NCI-H510A treated with DMSO at 0.1 percent for 48 hours (cell line): ENCODE results near the gene NSUN4.
"Not testable (repeated sequence)": the region's sequence is repeated elsewhere in the genome, so short reads cannot be mapped to it uniquely, and the experiment has no call there.

Experiments
- DNase-seq: peaks from one replicate; lab custom pipeline; 2025; lab: John Stamatoyannopoulos, UW

Gene NSUN4

DNA sequence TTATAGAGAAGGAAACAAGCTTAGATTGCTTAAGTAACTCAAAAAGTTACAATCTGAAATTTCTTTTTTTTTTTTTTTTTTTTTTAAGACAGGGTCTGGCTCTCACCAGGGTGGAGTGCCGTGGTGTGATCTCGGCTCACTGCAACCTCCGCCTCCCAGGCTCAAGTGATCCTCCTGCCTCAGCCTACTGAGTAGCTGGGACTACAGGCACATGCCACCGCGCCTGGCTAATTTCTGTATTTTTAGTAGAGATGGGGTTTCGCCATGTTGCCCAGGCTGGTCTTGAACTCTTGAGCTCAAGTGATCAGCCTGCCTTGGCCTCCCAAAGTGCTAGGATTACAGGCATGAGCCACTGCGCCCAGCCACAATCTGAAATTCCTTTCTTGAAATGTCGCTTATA, 27.1 kb downstream of the NSUN4 start:
- DNase-seq = not testable (repeated sequence)

DNA sequence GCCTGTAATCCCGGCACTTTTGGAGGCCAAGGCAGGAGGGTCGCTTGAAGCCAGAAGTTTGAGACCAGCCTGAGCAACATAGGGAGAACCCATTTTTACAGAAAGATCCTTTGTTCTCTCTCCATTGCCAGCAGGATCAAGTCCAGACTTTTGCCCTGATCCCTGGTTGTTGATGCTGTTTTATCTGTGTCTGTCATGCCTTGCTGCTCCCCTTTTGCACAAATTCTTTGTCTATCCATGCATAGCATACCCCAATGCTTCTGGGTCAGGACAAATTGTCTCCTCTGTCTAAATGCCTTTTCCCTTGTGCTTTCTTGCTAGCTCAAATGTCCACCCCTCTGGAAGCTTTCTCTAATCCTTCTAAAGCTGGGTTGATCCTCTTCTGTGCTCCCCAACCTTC, 28.2 kb downstream of the NSUN4 start:
- no peak for DNase-seq

DNA sequence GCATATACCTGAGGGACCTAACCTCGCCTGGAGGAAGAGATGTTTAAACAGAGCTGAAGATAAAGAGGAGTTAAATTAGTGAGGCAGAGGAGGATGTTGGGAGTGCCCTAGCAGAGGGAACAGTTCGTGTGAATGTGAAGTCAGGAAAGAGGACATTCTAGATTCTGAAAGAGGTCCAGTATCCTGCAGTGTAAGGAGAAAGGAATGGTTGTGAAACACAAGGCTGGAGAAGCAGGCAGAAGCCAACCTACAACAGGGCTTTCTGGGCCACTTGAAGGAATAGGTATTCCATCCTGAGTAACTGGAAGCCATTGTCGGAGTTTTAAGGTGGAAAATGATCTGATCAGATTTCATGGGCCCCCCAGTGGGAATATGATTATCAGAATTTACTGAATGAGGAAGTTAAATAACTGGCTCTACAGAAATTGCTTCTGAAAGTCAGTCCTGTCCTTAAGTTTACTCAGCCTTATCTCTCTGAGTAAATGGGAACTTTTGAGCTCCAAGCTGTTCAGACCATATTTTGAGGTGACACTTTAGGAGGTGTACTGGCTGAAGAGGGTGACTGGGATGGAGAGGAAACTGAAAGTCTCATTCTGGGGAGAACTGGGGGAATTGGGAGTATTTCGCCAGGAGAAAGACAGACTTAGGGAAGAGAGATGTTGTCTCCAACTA, 29.1 kb downstream of the NSUN4 start:
- DNase-seq = no peak

DNA sequence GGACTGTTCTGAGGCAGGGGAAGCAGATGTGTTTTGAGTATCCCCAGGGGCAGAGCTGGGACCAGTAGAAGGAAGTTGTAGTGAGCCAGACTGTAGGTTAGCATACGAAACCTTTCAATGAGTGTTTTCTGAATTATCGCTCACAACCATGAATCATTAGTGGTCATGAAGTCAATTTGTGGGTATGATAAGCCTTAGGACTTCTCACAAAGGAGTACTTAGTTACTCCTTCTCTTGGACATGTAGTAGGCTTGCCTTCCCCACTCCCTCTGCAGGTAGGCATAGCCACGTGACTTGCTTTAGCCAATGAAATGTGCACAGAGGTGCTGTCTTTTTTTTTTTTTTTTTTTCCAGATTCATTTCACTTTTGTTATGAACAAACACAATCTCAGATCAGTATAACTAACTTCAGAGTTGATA, 29.6 kb downstream of the NSUN4 start:
- DNase-seq = no peak

DNA sequence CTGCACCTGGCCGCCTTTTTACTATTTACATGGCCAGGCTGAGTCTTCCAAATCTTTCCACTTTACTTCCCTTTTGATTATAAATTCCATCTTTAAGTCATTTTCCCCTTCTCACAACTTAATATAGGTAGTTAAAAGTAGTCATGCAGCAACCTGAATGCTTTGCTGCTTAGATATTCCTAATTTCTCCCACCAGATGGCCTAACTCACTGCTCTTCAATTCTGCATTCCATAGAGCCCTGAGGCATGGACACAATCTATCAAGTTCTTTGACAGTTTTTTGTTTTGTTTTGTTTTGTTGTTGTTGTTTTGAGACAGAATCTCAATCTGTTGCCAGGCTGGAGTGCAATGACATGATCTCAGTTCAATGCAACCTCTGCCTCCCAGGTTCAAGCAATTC, 31.8 kb downstream of the NSUN4 start:
- DNase-seq = no peak

DNA sequence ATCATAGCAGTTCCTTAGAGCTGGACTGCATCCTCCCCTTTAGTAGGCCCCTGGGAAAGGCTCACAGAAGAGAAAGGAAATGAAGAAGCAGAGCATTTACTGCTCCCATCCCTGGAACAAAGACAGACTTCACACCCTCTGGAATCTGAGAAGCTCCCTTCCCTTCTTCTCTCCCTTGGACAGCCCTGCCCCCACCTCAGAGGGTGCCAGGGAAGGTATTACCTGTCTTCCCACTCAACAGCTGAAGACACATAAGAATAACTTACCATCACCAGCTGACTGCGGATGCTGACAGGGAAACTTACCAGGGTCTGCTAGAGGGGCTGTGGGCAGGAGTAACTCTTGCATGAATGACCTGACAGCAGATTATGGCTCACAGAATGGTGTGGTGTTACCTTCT, 39.4 kb downstream of the NSUN4 start:
- no peak for DNase-seq

DNA sequence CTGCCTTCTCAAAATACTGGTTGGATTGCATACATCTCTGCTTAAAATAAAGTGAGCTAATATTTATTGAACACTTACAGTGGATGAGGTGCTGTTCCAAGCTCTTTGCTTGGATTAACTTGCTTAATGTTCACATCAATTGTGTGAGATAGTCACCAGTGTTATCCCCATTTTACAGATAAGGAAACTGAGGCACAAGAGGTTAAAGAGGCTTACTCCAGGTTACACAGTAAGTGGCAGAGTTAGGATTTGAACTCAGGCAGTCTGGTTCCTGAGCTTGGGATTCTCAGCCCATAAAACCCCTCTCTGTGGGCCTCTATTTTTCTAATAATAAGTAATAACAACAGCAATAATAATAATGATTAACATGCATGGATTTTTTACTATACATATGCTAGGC, 39.9 kb downstream of the NSUN4 start:
- DNase-seq = no peak

DNA sequence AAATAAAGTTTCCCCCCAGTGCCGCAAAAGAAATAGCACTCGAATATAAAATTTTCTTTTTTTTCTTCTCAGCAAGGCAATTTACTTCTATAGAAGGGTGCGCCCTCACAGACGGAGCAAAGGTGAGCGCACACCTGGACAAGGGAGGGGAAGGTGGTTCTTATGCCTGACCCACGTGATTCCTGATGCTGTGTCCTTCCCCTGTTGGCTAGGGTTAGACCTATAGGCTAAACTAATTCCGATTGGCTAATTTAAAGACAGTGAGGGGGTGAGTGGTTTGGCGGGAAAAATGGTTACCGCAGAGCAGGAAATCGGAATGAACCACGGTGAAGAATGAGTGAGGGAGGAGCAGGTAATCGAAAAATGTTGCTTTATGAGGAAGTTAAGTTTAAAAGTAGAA, 52.9 kb downstream of the NSUN4 start:
- no peak for DNase-seq

DNA sequence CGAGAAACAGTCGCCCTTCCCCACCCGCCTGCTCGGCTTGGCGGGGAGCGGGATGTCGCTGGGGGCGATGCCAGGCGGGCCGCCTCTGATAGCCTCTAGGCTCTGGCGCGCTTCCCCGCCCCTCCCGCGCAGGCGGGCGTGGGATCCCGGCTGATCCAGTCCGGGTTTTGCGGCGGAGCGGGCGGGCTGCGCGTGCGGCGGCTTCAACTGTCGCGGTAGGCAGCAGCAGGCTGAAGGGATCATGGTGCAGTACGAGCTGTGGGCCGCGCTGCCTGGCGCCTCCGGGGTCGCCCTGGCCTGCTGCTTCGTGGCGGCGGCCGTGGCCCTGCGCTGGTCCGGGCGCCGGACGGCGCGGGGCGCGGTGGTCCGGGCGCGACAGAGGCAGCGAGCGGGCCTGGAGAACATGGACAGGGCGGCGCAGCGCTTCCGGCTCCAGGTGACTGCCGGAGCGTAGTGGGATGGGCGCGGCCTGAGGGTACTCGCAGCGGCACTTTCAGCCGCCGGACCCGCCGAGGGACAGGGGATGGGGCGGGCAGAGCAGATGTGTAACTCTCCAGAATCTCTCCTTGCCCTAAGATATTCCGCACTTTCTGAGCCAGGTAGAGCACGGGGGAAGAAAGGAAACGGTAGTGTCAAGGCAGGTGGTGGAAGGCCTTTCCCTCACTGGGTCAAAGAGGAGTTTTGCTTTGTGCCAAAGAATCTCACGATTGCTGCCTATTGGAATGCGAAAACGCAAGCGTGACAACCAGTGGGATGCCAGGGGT, 53.7 kb downstream of the NSUN4 start, which contains the start of gene FAAH:
Gene FAAH (plus strand): TSS at position 210 of the 764 bp plus-strand sequence. CDS start 32 bp downstream, at position 242.
- peak; percentile 73 for DNase-seq

DNA sequence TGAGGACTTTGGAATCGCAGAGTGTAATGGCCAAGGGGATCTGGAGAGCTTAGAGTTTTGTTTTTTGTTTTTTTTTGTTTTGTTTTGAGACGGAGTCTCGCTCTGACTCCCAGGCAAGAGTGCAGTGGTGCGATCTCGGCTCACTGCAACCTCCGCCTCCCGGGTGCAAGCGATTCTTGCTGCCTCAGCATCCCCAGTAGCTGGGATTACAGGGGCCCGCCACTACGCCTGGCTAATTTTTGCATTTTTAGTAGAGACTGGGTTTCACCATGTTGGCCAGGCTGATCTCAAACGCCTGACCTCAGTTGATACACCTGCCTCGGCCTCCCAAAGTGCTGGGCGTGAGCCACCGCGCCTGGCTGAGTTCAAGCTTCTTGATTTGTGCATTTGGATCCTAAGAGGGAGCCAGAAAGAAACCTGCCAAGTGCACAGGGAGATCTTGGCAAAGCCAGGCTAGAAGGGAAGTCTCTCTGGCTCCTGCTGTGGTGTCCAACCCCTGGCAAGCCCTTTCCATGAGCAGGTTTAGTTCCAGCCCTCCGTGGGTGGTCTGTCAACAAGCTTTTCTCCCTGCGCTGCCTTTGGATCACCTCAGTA, 54.4 kb downstream of the NSUN4 start:
- DNase-seq = no peak

DNA sequence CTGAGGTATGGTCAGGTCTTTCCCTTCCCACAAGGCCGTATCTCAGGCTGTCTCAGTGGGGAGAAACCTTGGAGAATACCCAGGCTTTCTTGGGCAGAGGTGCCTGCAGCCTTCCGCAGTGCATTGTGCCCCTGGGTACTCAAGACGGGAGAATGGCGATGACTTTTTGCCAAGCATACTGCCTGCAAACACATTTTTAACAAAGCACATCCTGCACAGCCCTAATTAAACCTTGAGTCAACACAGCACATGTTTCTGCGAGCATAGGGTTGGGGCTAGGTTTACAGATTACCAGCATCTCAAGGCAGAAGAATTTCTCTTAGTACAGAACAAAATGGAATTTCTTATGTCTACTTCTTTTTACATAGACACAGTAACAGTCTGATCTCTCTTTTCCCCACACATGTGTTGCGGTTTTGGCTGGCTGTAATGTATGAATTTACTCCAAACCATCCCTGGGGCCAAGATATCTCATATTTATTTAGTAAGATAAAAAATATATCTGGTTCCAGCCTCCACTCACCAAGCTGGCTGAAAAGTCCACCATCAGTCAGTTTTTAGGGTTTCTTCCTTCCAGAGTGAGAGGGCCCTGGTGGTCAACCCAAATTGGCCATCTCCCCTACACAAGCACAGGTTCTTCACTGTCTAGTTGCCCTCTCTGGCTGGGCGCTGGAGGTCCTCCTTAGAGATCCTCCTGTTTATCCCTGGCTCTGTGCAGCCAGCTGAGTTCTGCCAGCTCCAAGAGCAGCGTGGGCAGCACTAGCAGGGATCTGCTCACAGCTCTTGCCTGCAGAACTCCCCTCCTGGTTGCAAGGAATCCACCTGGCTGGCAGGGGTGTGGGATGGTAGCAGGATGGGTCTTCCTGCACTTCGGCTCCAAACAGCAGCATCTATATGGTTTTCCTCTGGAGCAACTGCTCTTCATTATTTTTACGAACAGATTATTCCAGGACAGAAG, 56.1 kb downstream of the NSUN4 start:
- DNase-seq = peak; percentile 19

DNA sequence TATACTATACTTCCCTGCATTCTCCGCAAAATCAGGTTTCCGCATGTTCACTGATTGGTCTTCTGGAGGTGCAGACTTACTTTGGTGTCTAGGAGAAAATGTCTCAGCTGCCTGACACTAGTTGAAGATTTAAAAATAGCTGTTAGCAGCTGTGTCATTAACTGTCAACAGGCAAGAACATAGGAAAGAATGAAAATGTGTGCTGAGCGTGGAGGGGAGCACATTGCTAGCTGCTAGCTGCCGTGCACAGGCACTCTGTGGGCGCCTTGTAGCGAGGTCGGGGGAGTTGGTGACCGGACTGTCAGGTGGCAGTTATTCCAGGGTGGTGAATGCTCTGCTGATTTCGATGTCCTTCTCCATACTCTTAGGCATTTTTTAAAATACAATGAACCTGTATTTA, 58.7 kb downstream of the NSUN4 start:
- DNase-seq = peak; percentile 59

DNA sequence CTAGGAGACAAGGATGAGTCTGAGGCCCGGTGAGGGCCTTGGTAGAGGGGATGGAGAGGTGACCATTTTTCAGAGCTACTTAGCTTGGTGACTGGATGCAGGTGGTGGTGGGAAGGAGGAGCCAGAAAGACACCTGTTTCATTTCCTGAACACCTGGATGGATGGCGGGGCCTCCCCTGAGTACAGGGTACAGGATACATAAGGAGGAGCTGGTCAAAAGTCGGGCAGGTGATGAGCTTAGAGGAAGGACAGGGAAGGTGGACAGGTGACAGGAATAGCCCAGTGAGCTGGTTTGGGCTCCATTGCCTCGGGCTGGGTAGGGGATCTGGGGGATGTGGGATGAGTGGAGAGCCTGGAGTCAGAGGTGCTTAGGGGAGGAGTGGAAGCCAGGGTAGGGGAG, 59.8 kb downstream of the NSUN4 start:
- peak; percentile 94 for DNase-seq

DNA sequence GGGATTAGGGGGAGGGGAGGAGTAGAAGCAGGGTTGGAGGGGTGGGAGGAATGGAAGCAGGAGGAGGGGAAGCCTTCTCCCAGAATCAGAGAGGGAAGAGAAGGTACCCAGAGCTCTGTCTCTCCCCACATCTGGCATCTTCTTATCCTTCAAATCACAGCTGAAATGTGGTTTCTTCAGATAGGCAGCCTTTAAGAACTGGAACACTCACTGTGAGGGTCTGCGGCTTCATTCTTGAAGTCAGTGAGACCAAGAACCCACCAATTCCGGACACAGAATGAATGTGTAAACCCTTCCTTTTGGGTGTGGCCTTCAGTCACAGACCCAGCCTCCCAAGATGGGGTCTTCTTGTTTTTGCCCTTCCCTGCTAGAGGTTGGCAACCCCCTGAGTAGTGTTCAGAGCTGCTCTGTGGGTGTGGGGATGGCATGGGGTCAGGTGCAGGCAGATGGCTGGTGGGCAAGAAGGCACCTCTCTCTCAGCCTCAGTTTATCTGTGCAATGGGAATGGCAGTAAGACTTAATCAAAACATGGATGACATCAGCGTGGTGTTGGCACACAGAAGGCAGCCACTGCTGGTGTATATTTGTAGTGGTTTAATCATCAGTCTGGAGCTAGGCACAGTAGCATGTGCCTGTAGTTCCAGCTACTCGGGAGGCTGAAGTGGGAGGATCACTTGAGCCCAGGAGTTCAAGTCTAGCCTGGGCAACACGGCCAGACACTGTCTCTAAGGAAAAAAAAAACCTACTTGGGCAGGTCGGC, 60.7 kb downstream of the NSUN4 start:
- DNase-seq = peak; percentile 31

DNA sequence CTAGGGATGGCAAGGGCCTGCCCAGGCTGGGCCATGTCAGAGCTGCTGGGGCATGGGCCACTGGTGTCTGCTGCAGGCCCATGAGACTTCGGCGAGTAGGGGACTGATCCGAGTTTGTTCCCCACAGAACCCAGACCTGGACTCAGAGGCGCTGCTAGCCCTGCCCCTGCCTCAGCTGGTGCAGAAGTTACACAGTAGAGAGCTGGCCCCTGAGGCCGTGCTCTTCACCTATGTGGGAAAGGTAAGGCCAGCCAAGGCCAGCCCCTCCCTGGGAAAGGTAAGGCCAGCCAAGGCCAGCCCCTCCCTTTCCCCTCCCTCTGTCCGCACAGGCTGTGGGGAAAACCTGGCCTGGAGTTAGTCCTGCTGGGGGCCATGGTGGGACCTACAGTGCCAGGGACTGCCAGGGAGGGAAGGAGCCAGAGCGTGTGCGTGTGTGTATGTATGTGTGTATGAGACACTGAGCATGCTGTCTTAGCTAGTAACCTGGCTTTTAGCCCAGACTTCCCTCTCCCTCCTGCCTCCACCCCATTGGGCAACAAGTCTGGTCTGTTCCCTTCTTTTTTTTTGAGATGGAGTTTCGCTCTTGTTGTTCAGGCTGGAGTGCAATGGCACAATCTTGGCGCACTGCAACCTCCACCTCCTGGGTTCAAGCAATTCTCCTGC, 61.5 kb downstream of the NSUN4 start:
- peak; percentile 50 for DNase-seq

DNA sequence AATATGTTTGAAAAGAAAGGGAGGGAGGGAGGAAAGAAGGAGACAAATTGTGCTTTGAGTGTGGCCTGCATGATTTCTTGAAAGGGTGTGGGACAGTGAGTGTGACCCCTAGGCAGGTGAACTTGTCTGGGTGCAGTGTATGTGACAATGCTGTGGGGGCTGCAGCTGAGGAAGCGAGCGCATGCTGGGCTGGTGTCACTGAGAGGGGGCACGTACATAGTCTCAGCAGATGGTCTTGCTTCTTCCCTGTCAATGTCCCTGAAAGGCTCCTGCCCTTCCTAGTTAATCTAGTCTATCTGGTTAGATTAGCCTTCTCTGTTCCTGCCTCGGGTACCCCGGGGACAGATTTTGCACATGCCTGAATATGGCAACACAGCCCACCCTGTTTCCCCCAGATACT, 63.3 kb downstream of the NSUN4 start:
- DNase-seq = no peak

DNA sequence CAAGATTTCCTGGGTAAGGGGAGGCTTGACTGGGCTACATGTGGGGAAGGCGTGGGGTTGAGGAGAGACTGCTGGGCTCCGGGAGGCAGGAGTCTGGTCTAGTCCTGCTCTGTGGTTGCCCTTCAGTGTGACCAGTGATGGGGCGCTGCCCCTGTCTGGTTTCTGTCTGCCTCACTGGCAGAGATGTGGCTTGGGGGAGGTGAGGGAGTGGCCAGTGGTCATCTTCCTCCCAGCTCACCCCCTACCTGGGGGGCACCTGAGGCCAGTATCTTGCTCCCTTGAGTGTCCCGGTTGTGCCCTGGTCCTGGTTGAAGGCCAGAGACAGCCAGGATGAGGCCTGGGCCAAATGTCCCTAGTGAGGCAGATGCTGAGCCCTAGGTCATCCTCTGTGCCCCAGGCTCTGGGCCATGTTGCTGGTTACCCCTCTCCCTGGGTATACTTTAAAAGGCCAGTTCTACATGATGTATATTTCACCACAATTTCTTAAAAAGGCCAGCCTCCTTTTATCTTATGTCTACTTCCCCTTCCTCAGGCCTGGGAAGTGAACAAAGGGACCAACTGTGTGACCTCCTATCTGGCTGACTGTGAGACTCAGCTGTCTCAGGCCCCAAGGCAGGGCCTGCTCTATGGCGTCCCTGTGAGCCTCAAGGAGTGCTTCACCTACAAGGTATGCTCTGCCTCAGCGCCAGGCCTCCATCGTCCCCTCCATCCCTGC, 64.0 kb downstream of the NSUN4 start:
- DNase-seq = no peak

DNA sequence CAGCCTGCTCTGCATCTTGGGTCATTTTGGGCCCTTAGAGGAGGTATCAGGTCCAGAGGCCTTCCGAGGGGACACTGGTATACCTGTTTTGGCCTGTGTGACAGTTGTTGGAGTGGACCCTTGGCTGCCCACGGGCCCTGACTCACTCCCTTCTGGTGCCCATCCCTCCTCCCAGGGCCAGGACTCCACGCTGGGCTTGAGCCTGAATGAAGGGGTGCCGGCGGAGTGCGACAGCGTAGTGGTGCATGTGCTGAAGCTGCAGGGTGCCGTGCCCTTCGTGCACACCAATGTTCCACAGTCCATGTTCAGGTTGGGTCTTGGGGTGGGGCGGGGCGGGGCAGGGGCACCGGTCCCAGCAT, 64.6 kb downstream of the NSUN4 start:
- no peak for DNase-seq

DNA sequence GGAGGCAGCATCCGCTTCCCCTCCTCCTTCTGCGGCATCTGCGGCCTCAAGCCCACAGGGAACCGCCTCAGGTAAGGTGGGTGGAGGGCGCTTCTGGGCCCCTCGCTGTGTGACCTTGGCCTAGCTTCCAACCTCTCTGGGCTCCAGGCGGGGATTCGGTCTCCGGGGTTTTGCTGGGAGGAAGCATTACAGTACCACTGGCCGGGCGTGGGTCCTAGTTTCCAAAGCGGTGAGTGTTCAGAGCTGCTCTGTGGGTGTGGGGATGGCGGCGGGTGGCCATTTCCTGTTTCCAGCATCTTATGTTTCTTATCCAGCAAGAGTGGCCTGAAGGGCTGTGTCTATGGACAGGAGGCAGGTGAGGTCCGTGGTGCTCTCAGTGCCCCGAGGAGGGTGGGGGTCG, 65.1 kb downstream of the NSUN4 start:
- DNase-seq = no peak
